GM12878 (cell line): ENCODE measurements around the gene FJX1. TPM values are rescaled to one million over a fixed set of nuclear protein-coding genes. Genes with fewer than 3 reads are reported as not detected.

ENCODE experiments used
- E2F8 ChIP-seq: fragments of 450-650 bp; IDR thresholded peaks from 2 replicates; pipeline ENCODE4 v1.6.1; 2018; ENCODE audit warnings: mild to moderate bottlenecking, low read depth, moderate library complexity; ENCODE audit not compliant: partially characterized antibody
- EED ChIP-seq: sonication (generic); IDR thresholded peaks from 2 replicates; pipeline ENCODE4 v1.6.1; 2016; ENCODE audit warnings: antibody characterized with exemption, low read depth
- HDAC6 ChIP-seq: fragments of 200-600 bp; sonication (generic); IDR thresholded peaks from one replicate; pipeline ENCODE4 v1.8.0; 2017; ENCODE audit warnings: antibody characterized with exemption; ENCODE audit not compliant: unreplicated experiment
- PAX8 ChIP-seq: fragments of 450-650 bp; IDR thresholded peaks from 2 replicates; pipeline ENCODE4 v1.6.1; 2017; ENCODE audit warnings: mild to moderate bottlenecking, moderate library complexity
- ZNF217 ChIP-seq: fragments of 450-650 bp; IDR thresholded peaks from 2 replicates; pipeline ENCODE4 v1.6.1; 2017; ENCODE audit warnings: antibody characterized with exemption, mild to moderate bottlenecking
- polyA plus RNA-seq, 11 experiments: library from polyadenylated mRNA; depleted of rRNA in 4 of 11; unstranded in 6 of 11; stranded (reverse) in 5 of 11; fragments of >200 nt; fragmentation: Nextera tagmentation in 4 of 11; fragmentation: Illumina TruSeq in 1 of 11; extraction: Ambion mirVana in 4 of 11; extraction: Trizol in 1 of 11; gene quantifications; 1 replicate in 1 of 11; 2 replicates in 10 of 11; pipeline versions ENCODE4 v1.2.1 to v1.2.3, GENCODE V29; 2011 to 2016; ENCODE audit warnings: inconsistent platforms in 2 of 11, missing spikeins in 2 of 11, low read depth in 1 of 11
- total RNA-seq, 4 experiments: library from RNA; depleted of rRNA in 3 of 4; stranded (reverse); fragments of >200 nt in 3 of 4; fragmentation: Illumina TruSeq in 1 of 4; extraction: Trizol in 1 of 4; gene quantifications; 2 replicates each; pipeline versions ENCODE4 v1.2.1 to v1.2.3, GENCODE V29; 2013 to 2021
- TF ChIP-seq, protein P1 (sequence below): fragments of 150-350 bp; IDR thresholded peaks from 2 replicates; pipeline ENCODE4 v1.6.1; 2014; ENCODE audit warnings: mild to moderate bottlenecking, low read depth, low read length

FJX1 gene
- total and polyA plus RNA-seq, 10 of the 15 experiments (the other 5 are each of a cell fraction or from before 2014, with no cell fraction given): 1.7 to 26.1 (median 10.0) TPM

DNA sequence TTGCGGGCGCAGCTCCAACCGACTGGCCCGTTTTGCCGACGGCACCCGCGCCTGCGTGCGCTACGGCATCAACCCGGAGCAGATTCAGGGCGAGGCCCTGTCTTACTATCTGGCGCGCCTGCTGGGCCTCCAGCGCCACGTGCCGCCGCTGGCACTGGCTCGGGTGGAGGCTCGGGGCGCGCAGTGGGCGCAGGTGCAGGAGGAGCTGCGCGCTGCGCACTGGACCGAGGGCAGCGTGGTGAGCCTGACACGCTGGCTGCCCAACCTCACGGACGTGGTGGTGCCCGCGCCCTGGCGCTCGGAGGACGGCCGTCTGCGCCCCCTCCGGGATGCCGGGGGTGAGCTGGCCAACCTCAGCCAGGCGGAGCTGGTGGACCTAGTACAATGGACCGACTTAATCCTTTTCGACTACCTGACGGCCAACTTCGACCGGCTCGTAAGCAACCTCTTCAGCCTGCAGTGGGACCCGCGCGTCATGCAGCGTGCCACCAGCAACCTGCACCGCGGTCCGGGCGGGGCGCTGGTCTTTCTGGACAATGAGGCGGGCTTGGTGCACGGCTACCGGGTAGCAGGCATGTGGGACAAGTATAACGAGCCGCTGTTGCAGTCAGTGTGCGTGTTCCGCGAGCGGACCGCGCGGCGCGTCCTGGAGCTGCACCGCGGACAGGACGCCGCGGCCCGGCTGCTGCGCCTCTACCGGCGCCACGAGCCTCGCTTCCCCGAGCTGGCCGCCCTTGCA is 1.0 kb downstream of the FJX1 start (continued):
- no peak for TF ChIP-seq E2F8
- TF ChIP-seq HDAC6: peak; percentile 98
- TF ChIP-seq PAX8: no peak
- TF ChIP-seq EED: no peak
- no peak for TF ChIP-seq ZNF217
- TF ChIP-seq, protein P1, sequence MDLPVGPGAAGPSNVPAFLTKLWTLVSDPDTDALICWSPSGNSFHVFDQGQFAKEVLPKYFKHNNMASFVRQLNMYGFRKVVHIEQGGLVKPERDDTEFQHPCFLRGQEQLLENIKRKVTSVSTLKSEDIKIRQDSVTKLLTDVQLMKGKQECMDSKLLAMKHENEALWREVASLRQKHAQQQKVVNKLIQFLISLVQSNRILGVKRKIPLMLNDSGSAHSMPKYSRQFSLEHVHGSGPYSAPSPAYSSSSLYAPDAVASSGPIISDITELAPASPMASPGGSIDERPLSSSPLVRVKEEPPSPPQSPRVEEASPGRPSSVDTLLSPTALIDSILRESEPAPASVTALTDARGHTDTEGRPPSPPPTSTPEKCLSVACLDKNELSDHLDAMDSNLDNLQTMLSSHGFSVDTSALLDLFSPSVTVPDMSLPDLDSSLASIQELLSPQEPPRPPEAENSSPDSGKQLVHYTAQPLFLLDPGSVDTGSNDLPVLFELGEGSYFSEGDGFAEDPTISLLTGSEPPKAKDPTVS: no peak
